HG03378 (cell line): ENCODE measurements around the gene SEMA4A.

Experiments
- ATAC-seq: cut with Tn5 transposase; IDR thresholded peaks from one replicate; pipeline ENCODE4 v1.9.1; 2021; ENCODE audit warnings: mild to moderate bottlenecking, moderate library complexity; ENCODE audit not compliant: unreplicated experiment

Gene SEMA4A

GRCh38 chr1:156226116-156226538, 72.7 kb downstream of the SEMA4A start:
- ATAC-seq: peak; percentile 53

- no peak for ATAC-seq
Measured at GRCh38 chr1:156226782-156227181, 73.4 kb downstream of the SEMA4A start.
